Neural progenitor cell (in vitro differentiated cells): ENCODE measurements around the gene REEP1. TPM values are rescaled to one million over a fixed set of nuclear protein-coding genes. Genes with fewer than 3 reads are reported as not detected.
A peak's percentile ranks its signal among the peaks of the same experiment; 100 is the strongest.

ENCODE experiments used
- DNase-seq: peaks from one replicate; pipeline ENCODE4 v3.0.0-alpha.2; 2016; ENCODE audit warnings: low spot score
- H2AFZ ChIP-seq: fragments of 200-600 bp; sonication (generic); replicated peaks from 2 replicates; pipeline ENCODE4 v1.6.1; 2016; ENCODE audit warnings: antibody characterized with exemption
- H3F3A ChIP-seq: fragments of 200-600 bp; sonication (generic); 2 replicates; pipeline ENCODE4 v1.6.1; 2016; ENCODE audit warnings: antibody characterized with exemption, low read depth
- H3K27ac ChIP-seq: fragments of 200-600 bp; sonication (generic); 2 replicates; pipeline ENCODE4 v1.5.1; 2016; ENCODE audit warnings: mild to moderate bottlenecking
- H3K27me3 ChIP-seq: fragments of 200-600 bp; sonication (generic); 2 replicates; pipeline ENCODE4 v1.6.1; 2016; ENCODE audit warnings: mild to moderate bottlenecking, moderate library complexity
- H3K36me3 ChIP-seq: fragments of 200-600 bp; sonication (generic); 2 replicates; pipeline ENCODE4 v1.5.1; 2016
- H3K4me1 ChIP-seq: fragments of 200-600 bp; sonication (generic); 2 replicates; pipeline ENCODE4 v1.6.1; 2016; ENCODE audit warnings: mixed run types
- H3K4me2 ChIP-seq: fragments of 200-600 bp; sonication (generic); 2 replicates; pipeline ENCODE4 v1.6.1; 2016
- H3K4me3 ChIP-seq: fragments of 200-600 bp; sonication (generic); 2 replicates; pipeline ENCODE4 v1.5.1; 2016
- H3K79me2 ChIP-seq: fragments of 200-600 bp; sonication (generic); 2 replicates; pipeline ENCODE4 v1.6.1; 2016; ENCODE audit warnings: low read depth
- H3K9ac ChIP-seq: fragments of 200-600 bp; sonication (generic); 2 replicates; pipeline ENCODE4 v1.6.1; 2016
- H3K9me3 ChIP-seq: fragments of 200-600 bp; sonication (generic); 2 replicates; pipeline ENCODE4 v1.5.1; 2016; ENCODE audit warnings: low read depth
- H4K20me1 ChIP-seq: fragments of 200-600 bp; sonication (generic); 2 replicates; pipeline ENCODE4 v1.6.1; 2016; ENCODE audit warnings: low read depth
- H3K27ac Mint-ChIP-seq: 3 replicates; pipeline ENCODE4 v1.8.0; 2021; ENCODE audit warnings: mixed read lengths
- H3K27me3 Mint-ChIP-seq: 2 replicates; pipeline ENCODE4 v1.8.0; 2022; ENCODE audit warnings: low read depth, mild to moderate bottlenecking, inconsistent platforms, moderate library complexity, mixed read lengths; ENCODE audit not compliant: insufficient read depth
- H3K36me3 Mint-ChIP-seq: 3 replicates; pipeline ENCODE4 v1.8.0; 2021; ENCODE audit warnings: mixed read lengths
- H3K4me1 Mint-ChIP-seq: 3 replicates; pipeline ENCODE4 v1.8.0; 2021; ENCODE audit warnings: mixed read lengths
- H3K4me3 Mint-ChIP-seq: 3 replicates; pipeline ENCODE4 v1.8.0; 2021; ENCODE audit warnings: mild to moderate bottlenecking, moderate library complexity, mixed read lengths
- H3K9me3 Mint-ChIP-seq: 3 replicates; pipeline ENCODE4 v1.8.0; 2020; ENCODE audit warnings: mixed read lengths
- CTCF ChIP-seq: fragments of 200-600 bp; sonication (generic); IDR thresholded peaks from 2 replicates; pipeline ENCODE4 v1.5.1; 2017; ENCODE audit warnings: antibody characterized with exemption, mild to moderate bottlenecking
- EZH2 ChIP-seq: fragments of 200-600 bp; sonication (generic); IDR thresholded peaks from 2 replicates; pipeline ENCODE4 v1.6.1; 2017; ENCODE audit warnings: antibody characterized with exemption, mild to moderate bottlenecking, moderate library complexity
- EZH2phosphoT487 ChIP-seq: fragments of 200-600 bp; sonication (generic); IDR thresholded peaks from 2 replicates; pipeline ENCODE4 v1.6.1; 2017; ENCODE audit warnings: antibody characterized with exemption
- total RNA-seq: library from RNA; depleted of rRNA; stranded (reverse); fragments of >200 nt; gene quantifications from 2 replicates; pipeline ENCODE4 v1.2.3, GENCODE V29; 2015; ENCODE audit warnings: low replicate concordance

The REEP1 gene
- total RNA-seq, 1 donor from 2014 or later: 0.88 TPM

- Histone ChIP-seq H3K27me3 (no peaks in the 10 kb centered on the region), H3K4me2 (no peak overlapping the region), H3K79me2 (no peaks in the 10 kb centered on the region), H3K9ac (no peak overlapping the region), H2AFZ (no peak overlapping the region), H3K27ac (no peak overlapping the region), H3K36me3 (peaks cover 4% of the 10 kb centered on the region), H3F3A (no peaks in the 10 kb centered on the region), H3K4me1 (no peaks in the 10 kb centered on the region), H3K9me3 (peaks cover 10% of the 10 kb centered on the region), H4K20me1 (no peaks in the 10 kb centered on the region), H3K4me3 (no peak overlapping the region)
- Mint-ChIP-seq H3K27me3 (peaks cover 9% of the 10 kb centered on the region), H3K4me3 (no peak overlapping the region), H3K4me1 (peaks cover 2% of the 10 kb centered on the region), H3K9me3 (peaks cover 30% of the 10 kb centered on the region), H3K27ac (no peak overlapping the region), H3K36me3 (peaks cover 3% of the 10 kb centered on the region)
- no peak for DNase-seq
- TF ChIP-seq EZH2 (no peak), CTCF (no peak), EZH2phosphoT487 (no peak)
Measured at GRCh38 chr2:86271248-86271647, 66.2 kb downstream of the REEP1 start.

DNA sequence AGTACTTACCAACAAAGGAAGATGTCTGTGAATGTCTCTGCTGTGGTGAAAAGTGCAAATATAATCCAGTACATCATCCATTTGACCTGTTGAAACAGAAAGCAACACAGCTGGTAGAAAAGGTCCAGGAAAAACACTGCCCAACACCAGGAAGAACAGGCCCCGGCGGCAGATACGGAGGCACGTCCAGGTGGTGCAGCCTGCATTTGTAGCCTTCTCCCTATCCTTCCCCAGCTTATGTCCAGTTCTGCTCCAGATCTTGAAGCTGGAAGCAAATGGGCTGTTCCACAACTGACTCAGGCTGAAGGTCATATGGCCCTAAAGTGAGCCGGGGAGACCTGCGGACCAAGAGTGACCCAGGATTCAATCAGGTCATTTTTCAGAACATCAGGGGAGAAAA, 73.5 kb downstream of the REEP1 start:
- peaks cover 2% of the 10 kb centered on the region for H3K27me3 Mint-ChIP-seq
- H3K27me3 ChIP-seq: no peaks in the 10 kb centered on the region
- no peaks in the 10 kb centered on the region for H3K9me3 ChIP-seq
- H3K36me3 Mint-ChIP-seq: peaks cover 2% of the 10 kb centered on the region
- H3K79me2 ChIP-seq: no peaks in the 10 kb centered on the region
- no peak overlapping the region for H3K9ac ChIP-seq
- no peak overlapping the region for H3K4me3 Mint-ChIP-seq
- no peak overlapping the region for H3K27ac ChIP-seq
- DNase-seq: no peak
- no peak overlapping the region for H3K4me2 ChIP-seq
- no peak overlapping the region for H3K27ac Mint-ChIP-seq
- no peak overlapping the region for H2AFZ ChIP-seq
- no peaks in the 10 kb centered on the region for H3K4me1 ChIP-seq
- no peaks in the 10 kb centered on the region for H3F3A ChIP-seq
- no peaks in the 10 kb centered on the region for H3K36me3 ChIP-seq
- H3K9me3 Mint-ChIP-seq: peaks cover 15% of the 10 kb centered on the region
- peaks cover 12% of the 10 kb centered on the region for H3K4me1 Mint-ChIP-seq
- TF ChIP-seq EZH2phosphoT487: no peak
- no peak for TF ChIP-seq CTCF
- TF ChIP-seq EZH2: no peak
- no peaks in the 10 kb centered on the region for H4K20me1 ChIP-seq
- H3K4me3 ChIP-seq: no peak overlapping the region

- Histone ChIP-seq H3K9ac (no peak overlapping the region), H3F3A (no peaks in the 10 kb centered on the region), H2AFZ (no peak overlapping the region), H3K4me1 (no peaks in the 10 kb centered on the region), H3K36me3 (no peaks in the 10 kb centered on the region), H3K27me3 (no peaks in the 10 kb centered on the region), H3K4me2 (no peak overlapping the region), H3K27ac (no peak overlapping the region), H4K20me1 (no peaks in the 10 kb centered on the region), H3K9me3 (no peaks in the 10 kb centered on the region), H3K4me3 (no peak overlapping the region), H3K79me2 (no peaks in the 10 kb centered on the region)
- H3K4me1 Mint-ChIP-seq: peaks cover 17% of the 10 kb centered on the region
- H3K36me3 Mint-ChIP-seq: peaks cover 2% of the 10 kb centered on the region
- TF ChIP-seq CTCF: no peak
- no peak for TF ChIP-seq EZH2phosphoT487
- TF ChIP-seq EZH2: no peak
- DNase-seq: no peak
- peaks cover 8% of the 10 kb centered on the region for H3K9me3 Mint-ChIP-seq
- peaks cover 2% of the 10 kb centered on the region for H3K27me3 Mint-ChIP-seq
- H3K27ac Mint-ChIP-seq: peak overlapping the region; percentile 67
- H3K4me3 Mint-ChIP-seq: no peak overlapping the region
Measured at GRCh38 chr2:86260978-86261377, 76.4 kb downstream of the REEP1 start.

GRCh38 chr2:86258106-86258505, 79.3 kb downstream of the REEP1 start:
- H3K9me3 Mint-ChIP-seq: no peaks in the 10 kb centered on the region
- H3K4me1 Mint-ChIP-seq: peaks cover 27% of the 10 kb centered on the region
- H2AFZ ChIP-seq: no peak overlapping the region

More at GRCh38 chr2:86258106-86258505, 79.3 kb downstream of the REEP1 start:
- Mint-ChIP-seq H3K27ac (no peak overlapping the region), H3K36me3 (peaks cover 2% of the 10 kb centered on the region), H3K4me3 (no peak overlapping the region), H3K27me3 (peaks cover 5% of the 10 kb centered on the region)
- no peaks in the 10 kb centered on the region for H3F3A ChIP-seq
- no peak overlapping the region for H3K4me3 ChIP-seq
- H3K36me3 ChIP-seq: no peaks in the 10 kb centered on the region
- TF ChIP-seq CTCF (no peak), EZH2phosphoT487 (no peak), EZH2 (no peak)
- no peaks in the 10 kb centered on the region for H4K20me1 ChIP-seq
- H3K4me1 ChIP-seq: peaks cover 4% of the 10 kb centered on the region
- no peaks in the 10 kb centered on the region for H3K9me3 ChIP-seq
- no peak for DNase-seq
- H3K4me2 ChIP-seq: no peak overlapping the region
- no peak overlapping the region for H3K9ac ChIP-seq
- no peak overlapping the region for H3K27ac ChIP-seq
- no peaks in the 10 kb centered on the region for H3K27me3 ChIP-seq
- H3K79me2 ChIP-seq: no peaks in the 10 kb centered on the region
